HG03045 (cell line): ENCODE results near the gene SLC20A1.
"Not testable (repeated sequence)": the region's sequence is repeated elsewhere in the genome, so short reads cannot be mapped to it uniquely, and the experiment has no call there.

ENCODE experiments used
- ATAC-seq: cut with Tn5 transposase; IDR thresholded peaks from one replicate; pipeline ENCODE4 v1.9.1; 2021; ENCODE audit warnings: mild to moderate bottlenecking, moderate library complexity; ENCODE audit not compliant: unreplicated experiment

The SLC20A1 gene

DNA sequence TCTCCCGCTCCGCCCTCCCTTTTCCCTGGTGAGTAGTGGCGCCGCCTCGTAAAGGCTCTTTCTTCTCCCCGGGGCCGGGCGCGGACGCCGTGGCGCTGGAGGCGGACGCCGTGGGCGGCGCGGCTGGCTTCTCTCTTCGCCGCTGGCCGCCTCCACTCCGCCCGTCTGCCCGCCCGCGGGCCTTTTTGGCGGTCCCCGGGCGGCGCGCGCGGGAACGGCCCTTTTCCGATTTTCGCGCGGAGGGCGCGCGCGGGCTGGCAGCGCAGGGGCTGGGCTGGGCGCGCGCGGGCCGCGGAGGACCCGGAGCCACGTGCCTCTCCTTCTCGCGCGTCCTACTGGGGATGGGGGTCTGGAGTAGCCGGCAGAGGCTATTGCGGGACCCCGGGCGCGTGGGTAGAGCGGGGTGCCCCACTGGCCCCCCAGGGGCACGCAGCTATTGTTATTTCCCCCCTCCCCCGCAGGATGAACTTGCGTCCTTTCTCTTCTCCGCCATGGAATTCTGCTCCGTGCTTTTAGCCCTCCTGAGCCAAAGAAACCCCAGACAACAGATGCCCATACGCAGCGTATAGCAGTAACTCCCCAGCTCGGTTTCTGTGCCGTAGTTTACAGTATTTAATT lies 472 bp downstream of the SLC20A1 start:
- ATAC-seq: peak; percentile 29

DNA sequence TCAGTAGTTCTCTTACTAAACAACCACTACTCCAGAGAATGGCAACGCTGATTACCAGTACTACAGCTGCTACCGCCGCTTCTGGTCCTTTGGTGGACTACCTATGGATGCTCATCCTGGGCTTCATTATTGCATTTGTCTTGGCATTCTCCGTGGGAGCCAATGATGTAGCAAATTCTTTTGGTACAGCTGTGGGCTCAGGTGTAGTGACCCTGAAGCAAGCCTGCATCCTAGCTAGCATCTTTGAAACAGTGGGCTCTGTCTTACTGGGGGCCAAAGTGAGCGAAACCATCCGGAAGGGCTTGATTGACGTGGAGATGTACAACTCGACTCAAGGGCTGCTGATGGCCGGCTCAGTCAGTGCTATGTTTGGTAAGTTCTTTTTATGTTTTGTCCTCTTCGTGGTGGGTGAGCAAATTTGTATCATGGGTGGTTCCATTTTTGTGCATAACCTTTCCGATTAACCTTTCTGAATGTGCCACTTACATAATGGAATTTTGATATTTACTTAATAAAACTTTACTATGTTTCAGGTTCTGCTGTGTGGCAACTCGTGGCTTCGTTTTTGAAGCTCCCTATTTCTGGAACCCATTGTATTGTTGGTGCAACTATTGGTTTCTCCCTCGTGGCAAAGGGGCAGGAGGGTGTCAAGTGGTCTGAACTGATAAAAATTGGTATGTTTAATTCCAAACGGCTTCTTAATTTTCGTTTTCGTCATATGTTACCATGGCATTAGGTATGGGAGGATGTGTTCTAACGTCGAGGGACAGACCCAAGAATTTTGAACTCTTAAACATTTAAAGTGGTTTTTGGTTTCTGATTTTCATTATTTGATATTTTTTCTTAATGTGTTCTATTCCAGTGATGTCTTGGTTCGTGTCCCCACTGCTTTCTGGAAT lies 1.3 kb downstream of the SLC20A1 start:
- no peak for ATAC-seq

- ATAC-seq: no peak
Measured at GRCh38 chr2:112648081-112648480, 2.3 kb downstream of the SLC20A1 start.

GRCh38 chr2:112656679-112657078 lies 10.9 kb downstream of the SLC20A1 start:
- no peak for ATAC-seq

- no peak for ATAC-seq
Measured at GRCh38 chr2:112658301-112658700, 12.6 kb downstream of the SLC20A1 start.

DNA sequence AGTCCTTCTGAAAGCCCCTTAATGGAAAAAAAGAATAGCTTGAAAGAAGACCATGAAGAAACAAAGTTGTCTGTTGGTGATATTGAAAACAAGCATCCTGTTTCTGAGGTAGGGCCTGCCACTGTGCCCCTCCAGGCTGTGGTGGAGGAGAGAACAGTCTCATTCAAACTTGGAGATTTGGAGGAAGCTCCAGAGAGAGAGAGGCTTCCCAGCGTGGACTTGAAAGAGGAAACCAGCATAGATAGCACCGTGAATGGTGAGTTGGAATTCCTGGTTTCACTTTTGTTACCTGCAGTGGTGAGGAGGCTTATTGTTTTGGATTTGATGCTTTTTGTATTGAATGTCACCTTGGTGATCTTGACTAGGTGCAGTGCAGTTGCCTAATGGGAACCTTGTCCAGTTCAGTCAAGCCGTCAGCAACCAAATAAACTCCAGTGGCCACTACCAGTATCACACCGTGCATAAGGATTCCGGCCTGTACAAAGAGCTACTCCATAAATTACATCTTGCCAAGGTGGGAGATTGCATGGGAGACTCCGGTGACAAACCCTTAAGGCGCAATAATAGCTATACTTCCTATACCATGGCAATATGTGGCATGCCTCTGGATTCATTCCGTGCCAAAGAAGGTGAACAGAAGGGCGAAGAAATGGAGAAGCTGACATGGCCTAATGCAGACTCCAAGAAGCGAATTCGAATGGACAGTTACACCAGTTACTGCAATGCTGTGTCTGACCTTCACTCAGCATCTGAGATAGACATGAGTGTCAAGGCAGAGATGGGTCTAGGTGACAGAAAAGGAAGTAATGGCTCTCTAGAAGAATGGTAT lies 13.3 kb downstream of the SLC20A1 start:
- no peak for ATAC-seq

- no peak for ATAC-seq
Measured at GRCh38 chr2:112660138-112660537, 14.4 kb downstream of the SLC20A1 start.

DNA sequence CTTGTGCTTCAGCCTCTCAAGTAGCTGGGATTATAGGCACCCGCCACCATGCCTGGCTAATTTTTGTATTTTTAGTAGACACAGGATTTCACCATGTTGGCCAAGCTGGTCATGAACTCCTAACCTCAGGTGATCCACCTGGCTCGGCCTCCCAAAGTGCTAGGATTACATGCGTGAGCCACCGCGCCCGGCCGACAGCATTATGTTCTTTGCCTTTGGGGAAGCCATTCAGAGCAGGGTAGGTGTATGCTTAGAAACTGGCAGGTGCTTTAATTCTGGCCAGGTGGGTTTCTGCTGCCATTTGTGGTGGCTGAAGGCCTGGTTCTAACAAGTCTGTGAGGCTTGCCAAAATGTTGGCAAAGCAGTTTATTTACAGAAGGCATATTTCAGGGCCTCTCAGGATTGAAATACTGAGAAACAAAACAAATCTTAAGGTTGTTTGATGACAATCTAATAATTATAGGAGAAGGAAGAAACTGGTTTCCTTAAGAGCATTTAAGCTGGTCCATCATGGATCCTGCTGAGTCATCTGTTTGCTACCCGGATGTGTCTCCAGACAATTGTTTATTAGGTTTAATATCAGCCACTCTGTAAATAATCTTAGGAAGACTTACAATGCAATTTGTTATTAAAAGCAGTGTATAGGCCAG lies 16.0 kb downstream of the SLC20A1 start:
- no peak for ATAC-seq

GRCh38 chr2:112662704-112663103 lies 17.0 kb downstream of the SLC20A1 start:
- no peak for ATAC-seq

DNA sequence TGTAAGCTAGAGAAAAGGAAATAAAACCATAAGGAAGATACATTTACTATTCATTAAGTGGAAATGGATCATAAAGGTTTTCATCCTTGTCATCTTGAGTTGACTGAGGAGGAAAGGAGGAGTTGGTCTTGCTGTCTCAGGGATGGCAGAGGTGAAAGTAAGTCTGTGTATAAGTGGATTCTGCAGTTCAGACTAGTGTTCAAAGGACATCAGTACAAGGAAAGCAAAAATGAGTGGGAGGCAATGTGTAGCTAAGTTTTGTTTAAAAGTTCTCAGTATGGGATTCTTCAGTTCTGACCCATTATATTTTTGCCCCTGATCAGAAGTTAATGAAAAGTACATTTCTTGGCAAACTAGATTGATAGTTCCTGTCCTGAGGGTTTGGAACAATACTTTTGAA lies 18.9 kb downstream of the SLC20A1 start:
- no peak for ATAC-seq

DNA sequence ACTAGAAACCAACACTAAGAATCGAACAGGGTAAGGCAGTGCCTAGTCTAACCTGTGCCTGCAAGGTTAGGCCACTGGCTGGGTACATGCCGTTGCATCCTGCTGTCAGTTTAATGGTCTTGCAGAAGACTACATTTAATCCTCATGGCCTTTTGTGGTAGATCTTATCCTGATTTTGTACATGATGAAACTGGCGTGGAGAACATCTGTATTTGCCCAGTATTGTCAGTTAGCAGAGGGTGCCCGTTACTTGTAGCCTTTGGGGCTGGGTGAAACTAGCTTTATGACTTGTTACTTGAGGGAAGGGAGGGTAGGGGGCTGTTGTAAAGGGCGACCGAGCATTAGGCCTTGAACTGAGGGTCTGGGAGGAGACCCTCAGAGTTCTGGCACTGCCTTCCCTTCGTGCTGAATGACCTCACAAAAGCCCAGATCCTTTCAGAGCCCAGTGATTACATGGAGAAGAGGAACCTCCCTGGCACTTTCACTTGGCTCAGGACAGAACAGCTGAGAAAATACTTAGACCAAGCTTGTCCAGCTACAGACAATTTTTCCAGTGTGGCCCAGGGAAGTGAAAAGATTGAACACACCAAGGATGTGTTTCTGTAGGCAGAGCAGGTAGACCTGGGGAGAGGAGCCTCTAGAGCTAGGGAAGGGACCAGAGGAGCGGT lies 19.5 kb downstream of the SLC20A1 start:
- no peak for ATAC-seq

DNA sequence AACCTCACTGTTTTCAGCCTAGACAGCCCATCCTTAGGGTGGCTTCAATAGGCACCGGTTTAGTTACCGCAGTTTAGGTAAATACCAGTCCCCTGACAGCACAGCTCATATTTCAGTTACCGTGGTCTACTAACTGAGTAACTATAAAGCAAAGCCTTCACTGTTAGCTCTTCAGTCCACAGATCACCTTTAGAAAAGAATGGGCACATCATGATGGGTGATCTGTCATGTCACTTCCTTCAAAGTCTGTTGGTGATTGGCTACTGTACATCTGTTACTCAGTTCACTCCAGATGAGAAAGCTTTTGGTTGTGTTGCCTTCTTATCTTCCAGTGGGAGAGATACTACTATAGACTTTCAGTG lies 21.0 kb downstream of the SLC20A1 start:
- ATAC-seq: no peak

GRCh38 chr2:112667540-112667939 lies 21.8 kb downstream of the SLC20A1 start:
- ATAC-seq: not testable (repeated sequence)

DNA sequence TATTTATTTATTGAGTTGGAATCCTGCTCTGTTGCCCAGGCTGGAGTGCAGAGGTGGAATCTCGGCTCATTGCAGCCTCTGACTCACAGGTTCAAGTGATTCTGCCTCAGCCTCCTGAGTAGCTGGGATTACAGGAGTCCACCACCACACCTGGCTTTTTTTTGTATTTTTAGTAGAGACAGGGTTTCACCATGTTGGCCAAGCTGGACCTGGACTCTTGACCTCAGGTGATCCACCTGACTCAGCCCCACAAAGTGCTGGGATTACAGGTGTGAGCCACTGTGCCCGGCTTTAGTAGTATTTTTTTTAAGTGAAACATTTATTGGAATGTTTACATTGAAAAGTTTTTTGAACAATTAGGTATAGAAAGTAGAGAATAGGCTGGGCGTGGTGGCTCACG lies 23.9 kb downstream of the SLC20A1 start:
- no peak for ATAC-seq

DNA sequence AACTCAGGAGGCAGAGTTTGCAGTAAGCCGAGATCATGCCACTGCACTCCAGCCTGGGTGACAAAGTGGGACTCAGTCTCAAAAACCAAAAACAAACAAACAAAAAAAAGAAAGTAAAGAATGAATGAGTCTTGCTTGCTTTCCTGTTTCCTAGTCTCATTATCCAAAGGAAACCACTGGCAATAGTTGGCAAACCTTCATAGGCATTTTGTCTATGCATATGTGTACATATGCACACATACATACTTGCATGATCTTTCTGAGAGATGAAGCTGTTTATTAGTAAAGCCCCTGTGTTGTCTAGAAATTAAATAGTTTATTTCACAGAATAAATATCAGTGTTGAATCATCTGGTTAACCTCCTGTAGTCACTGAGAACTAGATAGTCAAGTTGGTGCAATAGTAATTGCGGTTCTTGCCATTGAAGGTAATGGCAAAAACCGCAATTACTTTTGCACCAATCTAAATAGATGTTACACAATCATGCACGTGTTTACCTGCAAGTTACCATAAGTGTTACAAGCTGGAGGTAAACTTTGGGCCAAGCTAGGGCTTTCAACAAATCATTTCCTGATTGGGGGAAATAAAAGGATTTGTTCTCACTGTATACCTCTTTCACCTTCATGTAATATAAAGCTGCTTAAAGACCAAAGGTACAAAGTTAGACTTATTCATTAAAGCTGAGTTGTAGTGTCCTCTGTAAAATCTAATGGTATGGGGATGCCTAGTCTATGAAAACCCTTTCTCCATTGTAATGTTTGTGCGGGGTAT lies 24.7 kb downstream of the SLC20A1 start:
- ATAC-seq: no peak

DNA sequence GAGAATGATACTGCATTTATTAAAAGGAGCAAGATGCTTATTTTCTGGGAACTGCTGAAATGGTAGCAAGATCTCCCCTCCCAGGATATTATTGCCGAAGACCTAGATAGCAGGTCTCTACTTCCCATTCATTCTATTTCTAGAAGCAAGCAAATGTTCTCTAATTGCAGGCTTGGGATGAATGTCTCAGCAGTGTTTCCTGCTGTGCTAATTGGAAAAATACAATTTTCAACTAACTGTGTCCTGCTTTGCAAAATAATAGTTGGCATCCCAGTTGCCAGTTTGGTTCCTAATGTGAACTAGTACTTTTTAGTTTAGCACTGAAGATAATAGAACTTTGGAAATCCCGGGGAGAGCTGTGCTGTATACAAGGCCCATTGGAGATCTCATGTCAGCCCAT lies 26.1 kb downstream of the SLC20A1 start:
- no peak for ATAC-seq

DNA sequence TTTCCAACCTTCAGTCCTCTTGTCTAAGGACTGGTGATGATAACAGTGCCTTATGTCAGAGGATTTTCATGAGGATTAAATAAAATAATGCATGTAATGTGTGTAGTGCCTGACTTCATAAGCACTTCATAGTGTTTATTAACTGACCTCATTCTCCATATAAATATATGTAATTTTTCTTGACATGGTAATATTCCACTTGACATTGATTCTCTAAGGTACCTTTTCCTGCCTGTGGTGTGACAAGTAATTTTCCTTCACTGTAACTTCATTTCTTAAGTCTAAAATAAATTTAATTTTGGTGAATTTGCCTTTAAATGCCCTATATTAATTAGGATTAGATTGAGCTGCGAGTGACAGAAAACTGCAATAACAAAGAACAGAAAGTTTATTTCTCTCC lies 27.3 kb downstream of the SLC20A1 start:
- ATAC-seq: no peak

DNA sequence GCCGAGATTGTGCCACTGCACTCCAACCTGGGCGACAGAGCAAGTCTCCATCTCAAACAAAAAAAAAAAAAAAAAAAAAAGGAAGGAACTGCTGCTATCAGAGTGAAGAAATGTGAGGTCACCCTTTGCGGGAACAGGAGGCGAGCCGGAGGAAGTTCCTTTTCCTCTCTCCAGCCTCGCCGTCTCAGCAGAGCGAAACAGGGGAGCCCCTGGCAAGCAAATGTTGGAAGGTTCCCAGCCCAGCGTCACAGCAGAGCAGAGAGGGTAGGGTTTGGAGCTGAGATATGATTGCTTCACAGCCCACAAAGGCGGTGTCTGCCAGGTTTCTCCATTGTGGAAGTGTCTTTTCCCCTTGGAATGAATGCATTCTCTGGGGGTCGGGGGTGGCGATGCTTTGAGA lies 28.5 kb downstream of the SLC20A1 start:
- ATAC-seq: no peak

- no peak for ATAC-seq
Measured at GRCh38 chr2:112679484-112679883, 33.7 kb downstream of the SLC20A1 start.

GRCh38 chr2:112680666-112681101 lies 34.9 kb downstream of the SLC20A1 start:
- no peak for ATAC-seq
